ENCODE results near the gene MXD1.

The MXD1 gene

GRCh38 chr2:69986691-69987090 is 71.8 kb downstream of the MXD1 start:
- no peaks in the 10 kb centered on the region for H3K36me3 ChIP-seq (ENCODE audit: control insufficient read depth, low read length)
- H3K9me3 ChIP-seq (ENCODE audit: control insufficient read depth, insufficient read depth, low read length): no peaks in the 10 kb centered on the region
- no peaks in the 10 kb centered on the region for H3K9me2 ChIP-seq (replicated peaks; ENCODE audit: control insufficient read depth, low read length)
- H3K4me3 ChIP-seq (ENCODE audit: low read length): no peak overlapping the region
- no peaks in the 10 kb centered on the region for H3K4me1 ChIP-seq (ENCODE audit: control insufficient read depth, low read length)
- no peaks in the 10 kb centered on the region for H3F3A ChIP-seq (ENCODE audit: control insufficient read depth, insufficient read depth)
- no peaks in the 10 kb centered on the region for H4K20me1 ChIP-seq (ENCODE audit: control insufficient read depth, insufficient read depth, low read depth, low read length)
- no peaks in the 10 kb centered on the region for H3K79me2 ChIP-seq (ENCODE audit: control insufficient read depth, low read length)
- TF ChIP-seq, protein P1, sequence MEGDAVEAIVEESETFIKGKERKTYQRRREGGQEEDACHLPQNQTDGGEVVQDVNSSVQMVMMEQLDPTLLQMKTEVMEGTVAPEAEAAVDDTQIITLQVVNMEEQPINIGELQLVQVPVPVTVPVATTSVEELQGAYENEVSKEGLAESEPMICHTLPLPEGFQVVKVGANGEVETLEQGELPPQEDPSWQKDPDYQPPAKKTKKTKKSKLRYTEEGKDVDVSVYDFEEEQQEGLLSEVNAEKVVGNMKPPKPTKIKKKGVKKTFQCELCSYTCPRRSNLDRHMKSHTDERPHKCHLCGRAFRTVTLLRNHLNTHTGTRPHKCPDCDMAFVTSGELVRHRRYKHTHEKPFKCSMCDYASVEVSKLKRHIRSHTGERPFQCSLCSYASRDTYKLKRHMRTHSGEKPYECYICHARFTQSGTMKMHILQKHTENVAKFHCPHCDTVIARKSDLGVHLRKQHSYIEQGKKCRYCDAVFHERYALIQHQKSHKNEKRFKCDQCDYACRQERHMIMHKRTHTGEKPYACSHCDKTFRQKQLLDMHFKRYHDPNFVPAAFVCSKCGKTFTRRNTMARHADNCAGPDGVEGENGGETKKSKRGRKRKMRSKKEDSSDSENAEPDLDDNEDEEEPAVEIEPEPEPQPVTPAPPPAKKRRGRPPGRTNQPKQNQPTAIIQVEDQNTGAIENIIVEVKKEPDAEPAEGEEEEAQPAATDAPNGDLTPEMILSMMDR (IDR thresholded peaks at IDR 0.05; ENCODE audit: low read depth, low read length, poor library complexity, severe bottlenecking): no peak
- no peak for TF ChIP-seq EZH2phosphoT487 (IDR thresholded peaks at IDR 0.05; ENCODE audit: borderline replicate concordance, low read length)
- no peaks in the 10 kb centered on the region for H3K27me3 ChIP-seq (ENCODE audit: control insufficient read depth, low read length)
- H3K27ac ChIP-seq (ENCODE audit: low read depth, low read length): no peak overlapping the region
- H3K4me2 ChIP-seq (ENCODE audit: low read length): no peak overlapping the region

GRCh38 chr2:69988086-69988635 is 73.3 kb downstream of the MXD1 start:
- H3F3A ChIP-seq (ENCODE audit: control insufficient read depth, insufficient read depth): no peaks in the 10 kb centered on the region
- no peaks in the 10 kb centered on the region for H3K4me1 ChIP-seq (ENCODE audit: control insufficient read depth, low read length)
- H3K9me2 ChIP-seq (replicated peaks; ENCODE audit: control insufficient read depth, low read length): no peaks in the 10 kb centered on the region
- no peaks in the 10 kb centered on the region for H3K27me3 ChIP-seq (ENCODE audit: control insufficient read depth, low read length)
- no peak overlapping the region for H3K4me2 ChIP-seq (ENCODE audit: low read length)
- H3K4me3 ChIP-seq (ENCODE audit: low read length): no peak overlapping the region
- no peaks in the 10 kb centered on the region for H4K20me1 ChIP-seq (ENCODE audit: control insufficient read depth, insufficient read depth, low read depth, low read length)
- H3K36me3 ChIP-seq (ENCODE audit: control insufficient read depth, low read length): no peaks in the 10 kb centered on the region
- no peak for TF ChIP-seq EZH2phosphoT487 (IDR thresholded peaks at IDR 0.05; ENCODE audit: borderline replicate concordance, low read length)
- TF ChIP-seq, protein P1 (IDR thresholded peaks at IDR 0.05; ENCODE audit: low read depth, low read length, poor library complexity, severe bottlenecking): no peak
- no peaks in the 10 kb centered on the region for H3K9me3 ChIP-seq (ENCODE audit: control insufficient read depth, insufficient read depth, low read length)
- H3K79me2 ChIP-seq (ENCODE audit: control insufficient read depth, low read length): no peaks in the 10 kb centered on the region
- H3K27ac ChIP-seq (ENCODE audit: low read depth, low read length): no peak overlapping the region

- Histone ChIP-seq H3K4me3 (ENCODE audit: low read length) (no peak overlapping the region), H3K27ac (ENCODE audit: low read depth, low read length) (no peak overlapping the region), H3K36me3 (ENCODE audit: control insufficient read depth, low read length) (no peaks in the 10 kb centered on the region), H3K9me3 (ENCODE audit: control insufficient read depth, insufficient read depth, low read length) (no peaks in the 10 kb centered on the region), H3K4me1 (ENCODE audit: control insufficient read depth, low read length) (no peaks in the 10 kb centered on the region), H4K20me1 (ENCODE audit: control insufficient read depth, insufficient read depth, low read depth, low read length) (no peaks in the 10 kb centered on the region), H3K9me2 (replicated peaks; ENCODE audit: control insufficient read depth, low read length) (no peaks in the 10 kb centered on the region), H3K27me3 (ENCODE audit: control insufficient read depth, low read length) (no peaks in the 10 kb centered on the region), H3K4me2 (ENCODE audit: low read length) (no peak overlapping the region), H3K79me2 (ENCODE audit: control insufficient read depth, low read length) (no peaks in the 10 kb centered on the region), H3F3A (ENCODE audit: control insufficient read depth, insufficient read depth) (no peaks in the 10 kb centered on the region)
- TF ChIP-seq, protein P1 (IDR thresholded peaks at IDR 0.05; ENCODE audit: low read depth, low read length, poor library complexity, severe bottlenecking): no peak
- TF ChIP-seq EZH2phosphoT487 (IDR thresholded peaks at IDR 0.05; ENCODE audit: borderline replicate concordance, low read length): no peak
These were observed 74.1 kb downstream of the MXD1 start for GRCh38 chr2:69989009-69989408.
